A549 (cell line): ENCODE data around the gene GLDC. TPM values are rescaled to one million over a fixed set of nuclear protein-coding genes. Genes with fewer than 3 reads are reported as not detected.

Experiments used
- ATAC-seq, 2 experiments: fragments of 200-7000 bp in 1 of 2; fragments of >200 bp in 1 of 2; cut with Nextera tagmentation in 1 of 2; cut with Tn5 transposase in 1 of 2; 3 replicates each; pipeline versions ENCODE4 v1.8.0 to v1.9.1; 2018 to 2020; ENCODE audit warnings: mild to moderate bottlenecking in 1 of 2, moderate library complexity in 1 of 2
- CTCF ChIA-PET: fragments of 300-600 bp; sonication (Branson Sonifier 250); formaldehyde crosslinking; extraction: SDS; loops from one replicate; lab custom pipeline; 2021; ENCODE audit warnings: antibody characterized with exemption, inconsistent platforms; lab: Yijun Ruan, JAX
- POLR2A ChIA-PET: fragments of 350-600 bp; formaldehyde crosslinking; extraction: SDS; loops from one replicate; lab custom pipeline; 2021; ENCODE audit warnings: antibody characterized with exemption, inconsistent platforms; lab: Yijun Ruan, JAX
- DNase-seq, 2 experiments: peaks; one replicate each; pipeline versions ENCODE4 v3.0.0 to v3.0.0-alpha.2; 2011 to 2016; ENCODE audit warnings: low read depth in 1 of 2, low spot score in 1 of 2
- FAIRE-seq: peaks from 2 replicates; lab custom pipeline; 2011; peaks lifted over from hg19 to GRCh38; lab: Jason Lieb, UNC
- H3K27ac ChIP-seq, 2 experiments: fragments of >200 bp; sonication (Bioruptor Twin); formaldehyde crosslinking; 3 replicates each; pipeline ENCODE4 v1.5.1; 2016 to 2017
- H3K4me1 ChIP-seq: fragments of >200 bp; sonication (Bioruptor Twin); formaldehyde crosslinking; 3 replicates; pipeline ENCODE4 v1.6.1; 2016
- H3K4me2 ChIP-seq: fragments of >200 bp; sonication (Bioruptor Twin); formaldehyde crosslinking; 3 replicates; pipeline ENCODE4 v1.6.1; 2016
- H3K4me3 ChIP-seq: fragments of >200 bp; sonication (Bioruptor Twin); formaldehyde crosslinking; 3 replicates; pipeline ENCODE4 v1.5.1; 2016
- H3K9me3 ChIP-seq: fragments of >200 bp; sonication (Bioruptor Twin); formaldehyde crosslinking; 3 replicates; pipeline ENCODE4 v1.6.1; 2016
- CBX8 ChIP-seq: fragments of 200-600 bp; sonication (generic); IDR thresholded peaks from 2 replicates; pipeline ENCODE4 v1.6.1; 2016
- CHD2 ChIP-seq: fragments of 150-350 bp; IDR thresholded peaks from 2 replicates; pipeline ENCODE4 v1.6.1; 2014; ENCODE audit warnings: low read length; ENCODE audit not compliant: partially characterized antibody
- FOSB ChIP-seq: fragments of 250-450 bp; sonication (Bioruptor Pico); IDR thresholded peaks from 2 replicates; pipeline ENCODE4 v1.5.0; 2020; ENCODE audit warnings: mild to moderate bottlenecking, moderate library complexity
- FOSL2 ChIP-seq, 2 experiments: fragments of 450-650 bp in 1 of 2; fragments of >200 bp in 1 of 2; sonication (Bioruptor Twin) in 1 of 2; formaldehyde crosslinking; IDR thresholded peaks; 2 replicates each; pipeline versions ENCODE4 v1.5.0 to v1.6.1; 2016 to 2020; ENCODE audit warnings: mild to moderate bottlenecking in 1 of 2, moderate library complexity in 1 of 2
- FOXS1 ChIP-seq: fragments of 250-450 bp; sonication (Bioruptor Pico); IDR thresholded peaks from 2 replicates; pipeline ENCODE4 v1.5.0; 2020; ENCODE audit warnings: mild to moderate bottlenecking, moderate library complexity
- JUN ChIP-seq, 2 experiments: fragments of >200 bp; sonication (Bioruptor Twin); formaldehyde crosslinking; IDR thresholded peaks; 2 replicates in 1 of 2; 3 replicates in 1 of 2; pipeline ENCODE4 v1.6.1; 2016 to 2017
- NFE2L2 ChIP-seq: fragments of 150-350 bp; conservative IDR thresholded peaks from 2 replicates; pipeline ENCODE4 v1.6.1; 2014; ENCODE audit warnings: low read length
- NPAS2 ChIP-seq: fragments of 250-450 bp; sonication (Bioruptor Pico); IDR thresholded peaks from 2 replicates; pipeline ENCODE4 v1.8.0; 2022; ENCODE audit warnings: mild to moderate bottlenecking, moderate library complexity, borderline replicate concordance
- PBX3 ChIP-seq: IDR thresholded peaks from 2 replicates; pipeline ENCODE4 v1.6.1; 2012
- PHF8 ChIP-seq: fragments of 200-600 bp; sonication (generic); IDR thresholded peaks from 2 replicates; pipeline ENCODE4 v1.6.1; 2016; ENCODE audit warnings: low read depth, mild to moderate bottlenecking, antibody characterized with exemption, moderate library complexity, borderline replicate concordance
- RFX5 ChIP-seq: fragments of 450-650 bp; IDR thresholded peaks from 2 replicates; pipeline ENCODE4 v1.7.1; 2014; ENCODE audit warnings: antibody characterized with exemption, mild to moderate bottlenecking, moderate library complexity
- RNF2 ChIP-seq: fragments of 200-600 bp; sonication (generic); IDR thresholded peaks from 2 replicates; pipeline ENCODE4 v1.6.1; 2016; ENCODE audit warnings: low read depth, mild to moderate bottlenecking, antibody characterized with exemption, moderate library complexity, borderline replicate concordance
- SMC3 ChIP-seq: fragments of >200 bp; sonication (Bioruptor Twin); formaldehyde crosslinking; IDR thresholded peaks from 3 replicates; pipeline ENCODE4 v1.6.1; 2018; ENCODE audit warnings: inconsistent platforms
- TP53 ChIP-seq: fragments of 250-450 bp; sonication (Bioruptor Pico); IDR thresholded peaks from 2 replicates; pipeline ENCODE4 v1.5.0; 2021; ENCODE audit warnings: mild to moderate bottlenecking, moderate library complexity
- ZC3H11A ChIP-seq: fragments of 450-650 bp; IDR thresholded peaks from 2 replicates; pipeline ENCODE4 v1.6.1; 2014; ENCODE audit warnings: antibody characterized with exemption, mild to moderate bottlenecking
- WGBS: methylation state at CpG from one replicate; pipeline ENCODE4 v1.1.6; 2017; ENCODE audit errors: missing lambda C conversion rate; 5-methylcytosine and 5-hydroxymethylcytosine counted together
- polyA plus RNA-seq, 4 experiments: library from polyadenylated mRNA; depleted of rRNA in 3 of 4; stranded (reverse); fragments of >200 nt; fragmentation: RNase III in 1 of 4; extraction: RNeasy Plus Mini Kit Qiagen cat#74134 plus additional on column Dnase treatment in 1 of 4; gene quantifications; 2 replicates in 3 of 4; 3 replicates in 1 of 4; pipeline ENCODE4 v1.2.3, GENCODE V29; 2011 to 2017
- TF ChIP-seq, protein P1 (sequence below): fragments of >200 bp; sonication (Bioruptor Twin); formaldehyde crosslinking; IDR thresholded peaks from 3 replicates; pipeline ENCODE4 v1.5.1; 2016
- TF ChIP-seq, protein P2 (sequence below): fragments of >200 bp; sonication (Bioruptor Twin); formaldehyde crosslinking; IDR thresholded peaks from 2 replicates; pipeline ENCODE4 v1.6.1; 2016

GLDC gene
- polyA plus RNA-seq, 2 of the 4 experiments (the other 2 are of a cell fraction), result 16.7 to 18.8 TPM

- Histone ChIP-seq H3K9me3 (no peaks in the 10 kb centered on the region), H3K27ac (no peak overlapping the region), H3K4me1 (peaks cover 11% of the 10 kb centered on the region), H3K4me3 (no peak overlapping the region), H3K4me2 (no peak overlapping the region)
- no peak for ATAC-seq
- POLR2A ChIA-PET, result no interaction called here
- no peak for DNase-seq
- WGBS, result 48% methylated on average over 2 of the region's 2 CpGs
- CTCF ChIA-PET, result interaction anchor here (0.7 to 9.3 kb wide), 3 partner anchors 12 to 147 kb away, joined by 3 to 111 read pairs (median 3); no protein-coding TSS in a partner anchor
- no peak for TF ChIP-seq SMC3
- TF ChIP-seq, protein P1, sequence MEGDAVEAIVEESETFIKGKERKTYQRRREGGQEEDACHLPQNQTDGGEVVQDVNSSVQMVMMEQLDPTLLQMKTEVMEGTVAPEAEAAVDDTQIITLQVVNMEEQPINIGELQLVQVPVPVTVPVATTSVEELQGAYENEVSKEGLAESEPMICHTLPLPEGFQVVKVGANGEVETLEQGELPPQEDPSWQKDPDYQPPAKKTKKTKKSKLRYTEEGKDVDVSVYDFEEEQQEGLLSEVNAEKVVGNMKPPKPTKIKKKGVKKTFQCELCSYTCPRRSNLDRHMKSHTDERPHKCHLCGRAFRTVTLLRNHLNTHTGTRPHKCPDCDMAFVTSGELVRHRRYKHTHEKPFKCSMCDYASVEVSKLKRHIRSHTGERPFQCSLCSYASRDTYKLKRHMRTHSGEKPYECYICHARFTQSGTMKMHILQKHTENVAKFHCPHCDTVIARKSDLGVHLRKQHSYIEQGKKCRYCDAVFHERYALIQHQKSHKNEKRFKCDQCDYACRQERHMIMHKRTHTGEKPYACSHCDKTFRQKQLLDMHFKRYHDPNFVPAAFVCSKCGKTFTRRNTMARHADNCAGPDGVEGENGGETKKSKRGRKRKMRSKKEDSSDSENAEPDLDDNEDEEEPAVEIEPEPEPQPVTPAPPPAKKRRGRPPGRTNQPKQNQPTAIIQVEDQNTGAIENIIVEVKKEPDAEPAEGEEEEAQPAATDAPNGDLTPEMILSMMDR, result no peak
- TF ChIP-seq NFE2L2, result no peak
- TF ChIP-seq TP53 (CRISPR knock-in tag), result no peak
- TF ChIP-seq RFX5, result no peak
- TF ChIP-seq FOSL2 (IDR thresholded peaks at IDR 0.05), result no peak
- TF ChIP-seq FOSL2 (CRISPR knock-in tag; IDR thresholded peaks at IDR 0.05), result no peak
- TF ChIP-seq CHD2, result no peak
- TF ChIP-seq PBX3, result no peak
- no peak for TF ChIP-seq CBX8
- no peak for TF ChIP-seq FOSB
- TF ChIP-seq FOXS1 (CRISPR knock-in tag), result no peak
- TF ChIP-seq JUN (IDR thresholded peaks at IDR 0.05), result no peak
- FAIRE-seq, result no peak
These were observed 53.3 kb downstream of the GLDC start for GRCh38 chr9:6592231-6592630.

DNA sequence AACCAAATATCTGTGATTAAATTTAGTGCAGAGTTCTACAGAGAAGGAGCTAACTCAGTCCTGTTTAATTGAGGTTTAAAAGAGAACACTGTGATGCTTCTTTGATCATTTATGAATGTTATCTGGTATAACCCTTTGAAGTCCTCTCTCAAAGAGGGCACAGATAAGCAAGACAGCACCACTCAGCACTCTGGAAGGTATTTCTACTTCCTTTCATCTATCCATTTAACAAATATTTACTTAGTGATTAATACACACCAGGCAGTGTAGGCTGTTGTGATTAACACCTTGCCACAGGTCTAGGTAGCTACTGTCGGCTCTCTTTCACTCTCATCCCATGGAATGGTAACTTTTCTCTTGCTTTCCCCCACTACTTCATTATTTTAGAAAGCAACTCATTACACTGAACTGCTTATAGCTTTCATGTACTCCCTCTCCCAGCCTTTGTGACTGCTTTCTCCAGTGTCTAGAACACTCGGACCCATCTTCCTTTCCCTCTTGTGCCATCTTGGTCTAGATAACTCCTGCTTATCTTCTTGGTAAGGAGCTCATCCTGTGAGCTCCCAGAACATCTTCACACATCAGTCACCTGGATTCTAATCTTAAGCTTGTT is 54.7 kb downstream of the GLDC start:
- H3K4me3 ChIP-seq, result no peak overlapping the region
- peaks cover 11% of the 10 kb centered on the region for H3K4me1 ChIP-seq
- CTCF ChIA-PET, result interaction anchor here (0.5 to 9.3 kb wide), 5 partner anchors 11 to 95 kb away, joined by 3 to 111 read pairs (median 3); no protein-coding TSS in a partner anchor
- no peaks in the 10 kb centered on the region for H3K9me3 ChIP-seq
- WGBS, result 57% methylated on average over 2 of the region's 2 CpGs
- TF ChIP-seq RFX5 (no peak), PHF8 (no peak), ZC3H11A (no peak), NPAS2 (CRISPR knock-in tag) (no peak), NFE2L2 (no peak), RNF2 (no peak)
- TF ChIP-seq, protein P2, sequence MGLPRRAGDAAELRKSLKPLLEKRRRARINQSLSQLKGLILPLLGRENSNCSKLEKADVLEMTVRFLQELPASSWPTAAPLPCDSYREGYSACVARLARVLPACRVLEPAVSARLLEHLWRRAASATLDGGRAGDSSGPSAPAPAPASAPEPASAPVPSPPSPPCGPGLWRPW, result no peak
- TF ChIP-seq, protein P1, result no peak
- TF ChIP-seq, all 56 proteins: peak for 0
- no peak for DNase-seq
- no peak overlapping the region for H3K27ac ChIP-seq
- no peak for FAIRE-seq
- H3K4me2 ChIP-seq, result peak overlapping the region; percentile 13; the same call in 2 of the 3 replicates
- ATAC-seq, result no peak
- POLR2A ChIA-PET, result no interaction called here
